ENCODE data around the gene FAM3A. TPM values are rescaled to one million over a fixed set of nuclear protein-coding genes. Genes with fewer than 3 reads are reported as not detected.

FAM3A gene
- total RNA-seq, 2 donors from 2014 or later = 31.0 to 52.3 TPM

DNA sequence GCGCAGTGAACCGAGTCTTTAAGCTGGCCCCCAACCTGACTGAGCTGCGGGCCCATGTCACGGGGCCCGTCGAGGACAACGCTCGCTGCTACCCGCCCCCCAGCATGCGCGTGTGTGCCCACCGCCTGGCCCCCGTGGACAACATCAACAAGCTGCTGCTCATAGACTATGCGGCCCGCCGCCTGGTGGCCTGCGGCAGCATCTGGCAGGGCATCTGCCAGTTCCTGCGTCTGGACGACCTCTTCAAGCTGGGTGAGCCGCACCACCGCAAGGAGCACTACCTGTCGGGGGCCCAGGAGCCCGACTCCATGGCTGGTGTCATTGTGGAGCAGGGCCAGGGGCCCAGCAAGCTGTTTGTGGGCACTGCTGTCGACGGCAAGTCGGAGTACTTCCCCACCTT lies 55.7 kb downstream of the FAM3A start:
- TF ChIP-seq, protein P1, sequence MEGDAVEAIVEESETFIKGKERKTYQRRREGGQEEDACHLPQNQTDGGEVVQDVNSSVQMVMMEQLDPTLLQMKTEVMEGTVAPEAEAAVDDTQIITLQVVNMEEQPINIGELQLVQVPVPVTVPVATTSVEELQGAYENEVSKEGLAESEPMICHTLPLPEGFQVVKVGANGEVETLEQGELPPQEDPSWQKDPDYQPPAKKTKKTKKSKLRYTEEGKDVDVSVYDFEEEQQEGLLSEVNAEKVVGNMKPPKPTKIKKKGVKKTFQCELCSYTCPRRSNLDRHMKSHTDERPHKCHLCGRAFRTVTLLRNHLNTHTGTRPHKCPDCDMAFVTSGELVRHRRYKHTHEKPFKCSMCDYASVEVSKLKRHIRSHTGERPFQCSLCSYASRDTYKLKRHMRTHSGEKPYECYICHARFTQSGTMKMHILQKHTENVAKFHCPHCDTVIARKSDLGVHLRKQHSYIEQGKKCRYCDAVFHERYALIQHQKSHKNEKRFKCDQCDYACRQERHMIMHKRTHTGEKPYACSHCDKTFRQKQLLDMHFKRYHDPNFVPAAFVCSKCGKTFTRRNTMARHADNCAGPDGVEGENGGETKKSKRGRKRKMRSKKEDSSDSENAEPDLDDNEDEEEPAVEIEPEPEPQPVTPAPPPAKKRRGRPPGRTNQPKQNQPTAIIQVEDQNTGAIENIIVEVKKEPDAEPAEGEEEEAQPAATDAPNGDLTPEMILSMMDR (IDR thresholded peaks at IDR 0.05) = peak; percentile 15
- DNase-seq (ENCODE audit: low spot score) (no peak), ATAC-seq (ENCODE audit: insufficient number of reproducible peaks, low FRiP score, low read depth) (no peak)
- Histone ChIP-seq H3K27me3 (replicated peaks; ENCODE audit: insufficient read depth) (no peaks in the 10 kb centered on the region), H3K27ac (no peak overlapping the region), H3K36me3 (peaks cover 5% of the 10 kb centered on the region), H3K9me3 (no peaks in the 10 kb centered on the region), H3K4me1 (ENCODE audit: control insufficient read depth in 1 of 2, low read depth in 2 of 2) (peaks cover 0 to 10% of the 10 kb centered on the region in 2 donors), H3K4me3 (peak overlapping the region; percentile 80)

DNA sequence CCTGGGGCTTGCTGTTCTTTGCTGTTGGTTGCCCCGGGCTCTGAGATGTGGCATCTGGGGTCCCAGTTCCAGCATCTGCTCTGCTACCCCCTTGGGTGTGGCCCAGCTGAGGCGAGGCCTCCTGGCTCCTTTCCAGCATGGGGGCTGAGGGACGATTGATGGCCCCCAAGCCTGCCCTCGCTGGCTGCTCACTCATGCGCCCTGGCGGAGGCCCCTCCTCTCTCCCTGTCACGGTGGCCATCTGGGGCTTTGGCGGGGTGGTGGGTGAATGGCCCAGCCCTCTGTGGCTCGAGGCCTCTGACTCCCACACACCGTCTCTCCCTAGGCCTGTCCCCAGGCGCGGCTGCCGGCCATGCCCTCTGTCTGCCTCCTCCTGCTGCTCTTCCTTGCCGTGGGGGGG lies 56.2 kb downstream of the FAM3A start:
- peak overlapping the region; percentile 80 for H3K4me3 ChIP-seq
- H3K27me3 ChIP-seq (replicated peaks; ENCODE audit: insufficient read depth) = no peaks in the 10 kb centered on the region
- H3K27ac ChIP-seq = peak overlapping the region in 1 of 2 donors; percentile 41
- no peak for ATAC-seq (ENCODE audit: insufficient number of reproducible peaks, low FRiP score, low read depth)
- H3K4me1 ChIP-seq (ENCODE audit: control insufficient read depth in 1 of 2, low read depth in 2 of 2) = peaks cover 0 to 10% of the 10 kb centered on the region in 2 donors
- H3K9me3 ChIP-seq = no peaks in the 10 kb centered on the region
- DNase-seq (ENCODE audit: low spot score) = no peak
- peaks cover 3% of the 10 kb centered on the region for H3K36me3 ChIP-seq
- TF ChIP-seq, protein P1 (IDR thresholded peaks at IDR 0.05) = no peak

DNA sequence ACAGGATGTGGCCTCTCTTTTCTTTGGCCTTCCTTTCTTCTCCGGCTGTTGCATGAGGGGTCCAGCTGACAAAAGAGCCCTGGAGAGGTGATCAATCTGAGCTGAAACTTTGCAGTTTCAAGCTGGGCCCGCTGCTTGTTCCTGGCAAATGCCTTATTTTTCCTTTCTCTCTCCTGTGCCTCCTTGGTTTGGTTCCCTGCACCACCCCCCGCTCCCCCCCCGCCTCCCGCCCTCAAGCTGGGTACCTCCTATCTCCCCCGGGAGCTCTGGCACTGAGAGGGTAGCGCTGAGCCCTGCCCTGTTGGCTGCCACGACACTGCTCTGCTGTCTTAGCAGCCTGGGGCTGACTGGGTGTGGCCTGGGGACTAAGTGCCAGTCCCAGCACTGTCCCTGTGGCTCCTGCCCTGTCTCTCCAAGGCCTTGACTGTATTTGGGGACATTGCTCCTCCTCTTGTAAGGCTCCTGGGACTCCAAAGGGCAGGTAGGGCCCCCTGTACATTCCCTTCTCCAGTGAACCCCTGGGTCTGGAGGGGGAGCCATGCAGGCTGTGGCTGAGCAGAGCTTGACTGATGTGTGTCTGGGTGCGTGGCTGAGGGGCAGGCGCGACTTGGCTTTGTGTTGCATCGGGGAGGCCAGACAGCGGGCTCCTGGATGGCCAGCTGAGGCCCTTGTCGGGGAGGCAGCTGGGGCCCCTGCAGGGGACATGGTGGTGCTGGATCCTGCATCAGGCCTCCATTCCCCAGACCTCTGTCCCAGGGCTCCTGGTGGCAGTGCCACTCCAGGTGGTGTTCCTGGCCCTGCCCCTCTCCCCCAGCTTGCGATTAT lies 56.9 kb downstream of the FAM3A start:
- peak overlapping the region in 1 of 2 donors; percentile 71 for H3K27ac ChIP-seq
- peak overlapping the region; percentile 80 for H3K4me3 ChIP-seq
- TF ChIP-seq, protein P1 (IDR thresholded peaks at IDR 0.05) = no peak
- ATAC-seq (ENCODE audit: insufficient number of reproducible peaks, low FRiP score, low read depth) = no peak
- peaks cover 0 to 10% of the 10 kb centered on the region in 2 donors for H3K4me1 ChIP-seq (ENCODE audit: control insufficient read depth in 1 of 2, low read depth in 2 of 2)
- no peak for DNase-seq (ENCODE audit: low spot score)
- H3K9me3 ChIP-seq = no peaks in the 10 kb centered on the region
- no peaks in the 10 kb centered on the region for H3K27me3 ChIP-seq (replicated peaks; ENCODE audit: insufficient read depth)
- no peaks in the 10 kb centered on the region for H3K36me3 ChIP-seq

DNA sequence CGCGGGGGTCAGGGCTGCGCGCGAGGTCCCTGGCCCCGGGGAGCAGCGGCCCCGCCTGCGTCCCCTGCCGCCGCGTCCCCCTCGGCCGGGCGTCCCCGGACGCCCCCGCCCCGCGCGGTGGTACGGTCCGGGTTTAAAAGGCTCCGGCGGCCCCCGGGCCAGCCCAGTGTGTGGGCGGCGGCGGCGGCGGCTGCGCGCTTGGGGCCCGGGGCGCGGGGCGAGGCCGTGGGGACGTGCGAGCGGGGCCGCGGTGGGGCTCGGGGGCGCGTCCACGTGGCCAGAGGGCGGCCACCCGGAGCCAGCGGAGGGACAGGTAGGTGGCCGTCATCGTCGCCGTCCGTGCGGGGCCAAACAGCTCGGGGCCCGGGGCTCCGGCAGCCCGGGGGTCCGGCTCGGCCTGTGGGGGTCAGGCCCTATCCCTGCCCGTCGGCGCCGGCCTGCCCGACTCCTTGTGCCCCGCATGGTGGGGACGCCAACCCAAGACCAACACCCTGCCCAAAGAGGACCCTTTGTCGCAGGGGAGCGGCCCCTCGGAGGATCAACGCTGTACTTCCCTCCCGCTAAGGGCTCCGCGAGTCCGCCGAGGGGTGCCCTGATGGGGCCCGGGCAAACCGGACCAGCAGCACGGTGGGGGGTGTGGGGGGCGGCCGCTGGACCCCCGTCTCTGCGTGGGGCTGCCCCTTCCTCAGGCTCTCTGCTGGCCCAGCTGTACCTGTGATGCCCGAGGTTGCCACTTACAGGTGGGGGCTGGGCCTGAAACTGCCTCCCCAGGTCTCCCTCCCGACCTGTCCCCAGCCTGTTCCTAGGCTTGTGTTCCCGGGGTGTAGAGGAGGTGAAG lies 57.7 kb downstream of the FAM3A start, which contains the start of gene PLXNA3:
PLXNA3 (plus strand) TSS at position 166 of the 838 bp plus-strand sequence. CDS start 1,903 bp downstream, outside the sequence.
- Histone ChIP-seq H3K27me3 (replicated peaks; ENCODE audit: insufficient read depth) (no peaks in the 10 kb centered on the region), H3K4me1 (ENCODE audit: control insufficient read depth in 1 of 2, low read depth in 2 of 2) (peaks cover 0 to 10% of the 10 kb centered on the region in 2 donors), H3K9me3 (no peaks in the 10 kb centered on the region), H3K27ac (peak within 1 kb of the TSS in 1 of 2 donors; percentile 71), H3K36me3 (no peaks in the 10 kb centered on the region), H3K4me3 (peak within 1 kb of the TSS; percentile 80)
- TF ChIP-seq, protein P1 (IDR thresholded peaks at IDR 0.05) = no peak
- ATAC-seq (ENCODE audit: insufficient number of reproducible peaks, low FRiP score, low read depth) (no peak), DNase-seq (ENCODE audit: low spot score) (no peak)
